OCI-LY1 (cell line): Measurements from ENCODE around the gene FHOD3.

Experiments used
- H2AFZ ChIP-seq: fragments of 200-600 bp; sonication (generic), shearing (Covaris generic); 2 replicates; pipeline ENCODE4 v1.6.0; 2014; ENCODE audit warnings: antibody characterized with exemption, mild to moderate bottlenecking, low read length
- H3F3A ChIP-seq: fragments of 200-600 bp; sonication (generic), shearing (Covaris generic); 2 replicates; pipeline ENCODE4 v1.6.0; 2014; ENCODE audit warnings: mild to moderate bottlenecking, antibody characterized with exemption, low read length, moderate library complexity; ENCODE audit not compliant: insufficient read depth
- H3K27ac ChIP-seq: fragments of 200-600 bp; sonication (generic); 2 replicates; pipeline ENCODE4 v1.5.1; 2014; ENCODE audit warnings: low read length, mixed run types, mild to moderate bottlenecking, low read depth; ENCODE audit not compliant: poor library complexity, severe bottlenecking
- H3K27me3 ChIP-seq: fragments of 200-600 bp; sonication (generic); 2 replicates; pipeline ENCODE4 v1.6.0; 2014; ENCODE audit warnings: antibody characterized with exemption, mild to moderate bottlenecking, low read length, moderate library complexity; ENCODE audit not compliant: insufficient read depth
- H3K36me3 ChIP-seq: fragments of 200-600 bp; sonication (generic); 2 replicates; pipeline ENCODE4 v1.6.1; 2014; ENCODE audit warnings: mild to moderate bottlenecking, antibody characterized with exemption, low read length, moderate library complexity, mixed read lengths; ENCODE audit not compliant: insufficient read depth
- H3K4me1 ChIP-seq: fragments of 200-600 bp; sonication (generic); 2 replicates; pipeline ENCODE4 v1.5.1; 2014; ENCODE audit warnings: mild to moderate bottlenecking, low read length, moderate library complexity; ENCODE audit not compliant: insufficient read depth, severe bottlenecking
- H3K4me2 ChIP-seq: fragments of 200-600 bp; sonication (generic), shearing (Covaris generic); 2 replicates; pipeline ENCODE4 v1.6.1; 2014; ENCODE audit warnings: low read length
- H3K4me3 ChIP-seq: fragments of 200-600 bp; sonication (generic); 2 replicates; pipeline ENCODE4 v1.5.1; 2014; ENCODE audit warnings: low read length, low read depth, mild to moderate bottlenecking, mixed read lengths; ENCODE audit not compliant: poor library complexity, severe bottlenecking
- H3K79me2 ChIP-seq: fragments of 200-600 bp; shearing (Covaris generic); 2 replicates; pipeline ENCODE4 v1.6.1; 2016; ENCODE audit warnings: mixed run types, low read length, mixed read lengths; ENCODE audit not compliant: insufficient read depth
- H3K9ac ChIP-seq: fragments of 200-600 bp; sonication (generic), shearing (Covaris generic); 2 replicates; pipeline ENCODE4 v1.6.1; 2014; ENCODE audit warnings: mild to moderate bottlenecking, low read length, mixed read lengths
- H3K9me2 ChIP-seq: fragments of 200-600 bp; sonication (generic), shearing (Covaris generic); 2 replicates; pipeline ENCODE4 v1.6.1; 2014; ENCODE audit warnings: low read depth, mild to moderate bottlenecking, low read length, mixed read lengths
- H3K9me3 ChIP-seq: fragments of 200-600 bp; shearing (Covaris generic); 2 replicates; pipeline ENCODE4 v1.6.1; 2014; ENCODE audit warnings: low read length, mixed read lengths
- H4K20me1 ChIP-seq: fragments of 200-600 bp; sonication (generic), shearing (Covaris generic); 2 replicates; pipeline ENCODE4 v1.6.0; 2016; ENCODE audit warnings: mild to moderate bottlenecking, low read length; ENCODE audit not compliant: insufficient read depth
- CTCF ChIP-seq: fragments of 200-600 bp; sonication (generic), shearing (Covaris generic); IDR thresholded peaks from 2 replicates; pipeline ENCODE4 v1.5.1; 2017; ENCODE audit warnings: mild to moderate bottlenecking, antibody characterized with exemption, low read length, moderate library complexity, mixed read lengths
- EZH2 ChIP-seq: fragments of 200-600 bp; sonication (generic), shearing (Covaris generic); IDR thresholded peaks from 2 replicates; pipeline ENCODE4 v1.8.0; 2017; ENCODE audit warnings: borderline replicate concordance, mixed run types, mild to moderate bottlenecking, antibody characterized with exemption, low read length, moderate library complexity, mixed read lengths

The FHOD3 gene

DNA sequence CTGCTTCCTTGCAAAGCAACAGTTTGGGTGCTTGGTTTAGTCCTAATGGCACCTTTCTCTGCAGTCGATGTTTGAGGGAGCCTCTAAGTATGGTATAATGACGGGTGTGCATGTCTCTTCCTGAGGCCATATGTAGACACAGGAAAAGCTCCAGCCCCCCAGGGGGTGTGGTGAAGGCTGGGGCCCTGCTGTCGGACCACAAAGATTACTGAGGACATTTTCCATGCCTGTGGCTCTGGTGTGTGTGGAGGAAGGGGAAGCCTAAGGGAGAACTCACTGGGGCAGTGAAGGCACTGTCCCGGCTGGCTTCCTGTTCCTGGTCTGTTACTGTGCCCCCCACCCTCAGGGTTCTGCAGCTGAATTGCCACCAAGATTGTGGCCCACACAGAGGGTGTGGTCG, 187.1 kb downstream of the FHOD3 start:
- Histone ChIP-seq H3K9ac (no peak overlapping the region), H3K9me3 (no peaks in the 10 kb centered on the region), H3K4me1 (no peaks in the 10 kb centered on the region), H3K4me2 (no peak overlapping the region), H3K9me2 (no peaks in the 10 kb centered on the region), H3F3A (no peaks in the 10 kb centered on the region), H3K4me3 (no peak overlapping the region), H3K36me3 (no peaks in the 10 kb centered on the region), H3K27ac (no peak overlapping the region), H4K20me1 (no peaks in the 10 kb centered on the region), H3K79me2 (no peaks in the 10 kb centered on the region), H3K27me3 (no peaks in the 10 kb centered on the region), H2AFZ (no peak overlapping the region)
- TF ChIP-seq CTCF (no peak), EZH2 (no peak)

- H3K9me3 ChIP-seq = no peaks in the 10 kb centered on the region
- H3K4me3 ChIP-seq = no peak overlapping the region
- H3F3A ChIP-seq = no peaks in the 10 kb centered on the region
- no peaks in the 10 kb centered on the region for H4K20me1 ChIP-seq
- H3K27ac ChIP-seq = no peak overlapping the region
- H3K9me2 ChIP-seq = no peaks in the 10 kb centered on the region
- H2AFZ ChIP-seq = no peak overlapping the region
- H3K4me1 ChIP-seq = no peaks in the 10 kb centered on the region
- H3K79me2 ChIP-seq = no peaks in the 10 kb centered on the region
- H3K9ac ChIP-seq = no peak overlapping the region
- no peak overlapping the region for H3K4me2 ChIP-seq
- H3K27me3 ChIP-seq = no peaks in the 10 kb centered on the region
- no peaks in the 10 kb centered on the region for H3K36me3 ChIP-seq
- TF ChIP-seq EZH2 = no peak
- TF ChIP-seq CTCF = no peak
Measured at GRCh38 chr18:36485772-36486171, 188.3 kb downstream of the FHOD3 start.

DNA sequence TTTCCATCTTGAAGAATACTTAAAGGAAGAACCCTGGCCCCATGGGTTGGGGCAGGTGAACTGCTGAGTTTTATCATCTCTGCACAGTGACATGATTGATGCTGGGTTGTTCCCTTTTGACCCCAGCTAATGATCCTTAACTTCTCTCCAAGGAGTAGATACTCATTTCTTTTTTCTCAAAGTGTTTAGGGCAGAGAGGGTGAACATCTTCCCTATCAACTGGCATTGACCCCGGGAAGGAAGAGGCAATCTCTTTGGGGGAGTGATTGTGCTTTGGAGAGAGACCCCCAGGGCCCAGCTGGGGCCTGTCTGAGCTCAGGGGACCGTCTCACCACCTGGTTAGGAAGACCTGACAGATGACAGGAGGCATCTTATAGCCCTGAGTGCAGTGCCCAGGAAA, 190.6 kb downstream of the FHOD3 start:
- no peaks in the 10 kb centered on the region for H3K36me3 ChIP-seq
- no peaks in the 10 kb centered on the region for H3K27me3 ChIP-seq
- no peaks in the 10 kb centered on the region for H3F3A ChIP-seq
- no peak overlapping the region for H3K4me2 ChIP-seq
- no peak overlapping the region for H3K9ac ChIP-seq
- no peaks in the 10 kb centered on the region for H4K20me1 ChIP-seq
- H3K4me3 ChIP-seq = no peak overlapping the region
- no peaks in the 10 kb centered on the region for H3K9me2 ChIP-seq
- TF ChIP-seq CTCF (no peak), EZH2 (no peak)
- no peak overlapping the region for H3K27ac ChIP-seq
- H3K9me3 ChIP-seq = no peaks in the 10 kb centered on the region
- H3K79me2 ChIP-seq = no peaks in the 10 kb centered on the region
- H3K4me1 ChIP-seq = no peaks in the 10 kb centered on the region
- no peak overlapping the region for H2AFZ ChIP-seq
